Uterus (tissue), 4 donors: ENCODE results near the gene SPNS2. TPM values are rescaled to one million over a fixed set of nuclear protein-coding genes. Genes with fewer than 3 reads are reported as not detected.

ENCODE experiments used
- DNase-seq, 2 donors: peaks; one replicate each; pipeline ENCODE4 v3.0.0-alpha.2; 2019 to 2020
- H3K27ac ChIP-seq, 2 donors: fragments of 200-600 bp; sonication (generic); 1 replicate in 1 of 2; 2 replicates in 1 of 2; pipeline ENCODE4 v1.5.1; 2016 to 2018
- H3K27me3 ChIP-seq, 2 donors: fragments of 200-600 bp; sonication (generic); one replicate each; pipeline ENCODE4 v1.5.1; 2018 to 2019; ENCODE audit warnings: control low read depth in 1 of 2
- H3K36me3 ChIP-seq, 2 donors: fragments of 200-600 bp; sonication (generic); one replicate each; pipeline ENCODE4 v1.5.1; 2019; ENCODE audit warnings: control low read depth in 1 of 2
- H3K4me1 ChIP-seq, 2 donors: fragments of 200-600 bp; sonication (generic); one replicate each; pipeline ENCODE4 v1.5.1; 2018 to 2019; ENCODE audit warnings: control low read depth in 1 of 2
- H3K4me3 ChIP-seq, 2 donors: fragments of 200-600 bp; sonication (generic); 1 replicate in 1 of 2; 2 replicates in 1 of 2; pipeline ENCODE4 v1.5.1; 2018 to 2019; ENCODE audit warnings: mild to moderate bottlenecking in 1 of 2
- H3K9me3 ChIP-seq, 2 donors: fragments of 200-600 bp; sonication (generic); one replicate each; pipeline ENCODE4 v1.5.1; 2019; ENCODE audit warnings: control low read depth in 1 of 2
- POLR2A ChIP-seq, 2 donors: fragments of 450-650 bp; IDR thresholded peaks; one replicate each; pipeline ENCODE4 v1.6.1; 2016; ENCODE audit warnings: antibody characterized with exemption in 2 of 2, mild to moderate bottlenecking in 1 of 2, moderate library complexity in 1 of 2
- intact Hi-C: fragments of 100-400 bp; cut with DNase I; formaldehyde crosslinking; loops from one replicate; pipeline ENCODE4 v1.15.1; 2023; ENCODE audit warnings: low total_unique reads
- total RNA-seq, 4 donors: library from RNA; depleted of rRNA in 3 of 4; stranded (reverse); fragments of >200 nt in 3 of 4; gene quantifications; one replicate each; pipeline versions ENCODE4 v1.1.0 to v1.2.4, GENCODE V29; 2014 to 2023
- TF ChIP-seq, protein P1 (sequence below), 4 experiments: fragments of 200-600 bp in 2 of 4; fragments of 450-650 bp in 2 of 4; sonication (generic) in 2 of 4; IDR thresholded peaks; one replicate each; pipeline ENCODE4 v1.5.1; 2016 to 2019; ENCODE audit warnings: antibody characterized with exemption in 4 of 4, mild to moderate bottlenecking in 2 of 4, moderate library complexity in 1 of 4
- donor health status: DM: yes; HTN: yes; CAD: no.

The SPNS2 gene
- total RNA-seq, 4 donors from 2014 or later: 3.8 to 40.5 (median 13.6) TPM

DNA sequence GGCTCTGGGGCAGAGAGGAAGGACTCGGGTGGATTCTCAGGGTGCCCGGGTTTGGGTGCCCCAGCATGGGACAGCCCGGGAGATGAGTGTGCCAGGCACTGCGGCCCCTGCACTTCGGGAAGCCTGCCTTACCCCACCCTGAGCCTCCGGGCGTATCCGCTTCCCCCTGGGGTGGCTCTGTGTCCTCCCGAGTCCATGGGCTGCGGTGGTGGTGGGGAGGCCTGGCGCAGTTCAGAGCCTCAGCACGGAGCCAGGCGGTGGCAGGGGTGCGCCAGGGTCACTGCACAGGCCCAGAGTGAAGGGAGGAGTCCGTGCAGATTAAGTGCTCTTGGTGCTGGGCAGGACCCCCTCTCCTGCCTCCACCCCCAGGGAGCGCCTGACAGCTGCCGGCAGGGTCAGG is 35.8 kb downstream of the SPNS2 start:
- Histone ChIP-seq H3K36me3 (no peaks in the 10 kb centered on the region), H3K4me1 (peaks cover 0 to 13% of the 10 kb centered on the region in 2 donors), H3K4me3 (no peak overlapping the region), H3K27me3 (no peaks in the 10 kb centered on the region), H3K27ac (peak overlapping the region in 1 of 2 donors; percentile 17), H3K9me3 (no peaks in the 10 kb centered on the region)
- DNase-seq: no peak
- intact Hi-C loops: no loop called here
- TF ChIP-seq POLR2A (IDR thresholded peaks at IDR 0.05): no peak
- TF ChIP-seq, protein P1, sequence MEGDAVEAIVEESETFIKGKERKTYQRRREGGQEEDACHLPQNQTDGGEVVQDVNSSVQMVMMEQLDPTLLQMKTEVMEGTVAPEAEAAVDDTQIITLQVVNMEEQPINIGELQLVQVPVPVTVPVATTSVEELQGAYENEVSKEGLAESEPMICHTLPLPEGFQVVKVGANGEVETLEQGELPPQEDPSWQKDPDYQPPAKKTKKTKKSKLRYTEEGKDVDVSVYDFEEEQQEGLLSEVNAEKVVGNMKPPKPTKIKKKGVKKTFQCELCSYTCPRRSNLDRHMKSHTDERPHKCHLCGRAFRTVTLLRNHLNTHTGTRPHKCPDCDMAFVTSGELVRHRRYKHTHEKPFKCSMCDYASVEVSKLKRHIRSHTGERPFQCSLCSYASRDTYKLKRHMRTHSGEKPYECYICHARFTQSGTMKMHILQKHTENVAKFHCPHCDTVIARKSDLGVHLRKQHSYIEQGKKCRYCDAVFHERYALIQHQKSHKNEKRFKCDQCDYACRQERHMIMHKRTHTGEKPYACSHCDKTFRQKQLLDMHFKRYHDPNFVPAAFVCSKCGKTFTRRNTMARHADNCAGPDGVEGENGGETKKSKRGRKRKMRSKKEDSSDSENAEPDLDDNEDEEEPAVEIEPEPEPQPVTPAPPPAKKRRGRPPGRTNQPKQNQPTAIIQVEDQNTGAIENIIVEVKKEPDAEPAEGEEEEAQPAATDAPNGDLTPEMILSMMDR (IDR thresholded peaks at IDR 0.05): no peak

DNA sequence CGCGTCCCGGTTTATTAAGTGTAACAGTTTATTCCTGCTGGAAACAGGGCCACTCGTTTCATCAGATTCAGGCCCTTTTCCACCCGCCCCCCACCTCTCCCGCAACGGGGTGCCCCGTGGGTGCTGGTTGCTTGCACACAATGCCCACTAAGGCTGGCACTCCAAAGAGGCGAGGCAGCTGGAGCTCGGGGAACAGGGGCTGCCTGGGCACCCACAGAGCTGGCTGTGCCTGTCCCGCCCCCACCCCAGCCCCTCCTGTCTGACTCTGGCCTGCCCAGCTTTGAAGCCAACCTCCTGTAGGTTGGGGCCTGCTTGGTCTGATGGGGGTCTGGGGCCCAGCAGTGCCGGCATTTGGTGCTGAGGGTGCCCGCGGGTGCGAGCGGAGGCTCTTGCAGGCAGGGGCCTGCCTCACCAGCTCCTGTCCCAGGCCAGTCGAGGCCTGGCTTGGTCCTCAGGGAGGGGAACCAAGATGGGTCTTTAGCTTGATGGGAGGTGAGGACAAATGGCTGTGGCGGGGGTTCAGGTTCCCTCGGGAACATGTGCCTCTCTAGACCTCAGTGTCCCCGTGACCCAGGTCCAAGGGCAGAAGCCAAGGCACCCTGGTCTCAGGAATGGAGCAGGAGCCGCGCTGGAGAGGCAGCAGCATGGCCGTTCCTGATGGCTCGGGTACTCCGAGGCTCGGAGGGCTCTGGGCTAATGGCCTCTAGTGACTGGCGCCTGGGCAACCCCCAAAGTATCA is 36.4 kb downstream of the SPNS2 start:
- TF ChIP-seq, protein P1 (IDR thresholded peaks at IDR 0.05): no peak
- TF ChIP-seq POLR2A (IDR thresholded peaks at IDR 0.05): no peak
- Histone ChIP-seq H3K27me3 (no peaks in the 10 kb centered on the region), H3K9me3 (no peaks in the 10 kb centered on the region), H3K4me1 (peaks cover 0 to 13% of the 10 kb centered on the region in 2 donors), H3K4me3 (no peak overlapping the region), H3K27ac (no peak overlapping the region), H3K36me3 (no peaks in the 10 kb centered on the region)
- intact Hi-C loops: no loop called here
- DNase-seq: no peak

DNA sequence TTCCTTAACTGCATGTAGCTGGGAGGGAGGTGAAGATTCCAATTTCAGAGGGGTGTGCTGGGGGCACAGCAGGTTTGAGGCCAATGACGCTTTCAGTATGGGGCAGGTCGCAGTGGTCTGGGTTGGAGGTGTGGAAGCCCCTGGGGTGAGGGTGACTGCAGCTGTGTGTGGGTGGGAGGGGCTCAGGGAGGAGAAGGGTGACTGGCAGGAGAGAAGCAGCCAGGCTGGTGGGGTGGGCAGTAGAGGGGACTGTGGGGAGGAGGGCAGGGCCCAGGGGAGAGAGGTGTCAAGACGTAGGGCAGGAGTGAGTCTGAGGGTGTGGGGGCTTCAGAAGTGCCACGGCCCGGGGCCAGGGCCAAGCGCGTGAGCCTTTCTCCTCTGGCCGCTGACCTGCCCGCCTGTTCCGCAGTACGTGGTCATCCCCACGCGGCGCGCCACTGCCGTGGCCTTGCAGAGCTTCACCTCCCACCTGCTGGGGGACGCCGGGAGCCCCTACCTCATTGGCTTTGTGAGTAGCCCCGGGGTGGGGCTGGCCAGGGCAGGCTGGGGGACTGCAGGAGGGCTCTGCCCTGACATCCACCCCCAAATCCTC is 37.1 kb downstream of the SPNS2 start:
- H3K4me1 ChIP-seq: peaks cover 0 to 13% of the 10 kb centered on the region in 2 donors
- TF ChIP-seq POLR2A (IDR thresholded peaks at IDR 0.05): no peak
- TF ChIP-seq, protein P1 (IDR thresholded peaks at IDR 0.05): no peak
- peak overlapping the region in 1 of 2 donors; percentile 16 for H3K4me3 ChIP-seq
- peak overlapping the region in 1 of 2 donors; percentile 52 for H3K27ac ChIP-seq
- DNase-seq: no peak
- H3K27me3 ChIP-seq: no peaks in the 10 kb centered on the region
- no peaks in the 10 kb centered on the region for H3K9me3 ChIP-seq
- no peaks in the 10 kb centered on the region for H3K36me3 ChIP-seq
- intact Hi-C loops: no loop called here

DNA sequence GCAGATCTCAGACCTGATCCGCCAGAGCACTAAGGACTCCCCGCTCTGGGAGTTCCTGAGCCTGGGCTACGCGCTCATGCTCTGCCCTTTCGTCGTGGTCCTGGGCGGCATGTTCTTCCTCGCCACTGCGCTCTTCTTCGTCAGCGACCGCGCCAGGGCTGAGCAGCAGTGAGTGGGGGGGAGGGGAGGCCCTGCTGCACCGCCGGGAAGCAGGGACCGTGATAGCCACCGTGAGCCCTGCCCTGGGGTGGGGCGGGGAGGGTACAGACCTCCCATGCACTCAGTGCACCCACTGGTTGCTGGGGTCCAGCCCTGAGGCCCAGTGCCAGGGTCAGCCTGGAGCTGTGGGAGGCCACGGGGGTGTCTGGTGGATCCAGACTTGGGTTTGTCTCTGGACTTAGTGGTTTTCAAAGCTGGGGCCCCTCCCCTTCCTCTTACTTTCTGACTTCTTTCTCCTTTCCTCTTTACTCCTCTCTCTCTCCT is 37.6 kb downstream of the SPNS2 start:
- DNase-seq: peak in 1 of 2 donors; percentile 39
- Histone ChIP-seq H3K27ac (peak overlapping the region; percentile 39 to 52), H3K27me3 (no peaks in the 10 kb centered on the region), H3K9me3 (no peaks in the 10 kb centered on the region), H3K36me3 (no peaks in the 10 kb centered on the region), H3K4me3 (peak overlapping the region in 1 of 2 donors; percentile 16), H3K4me1 (peaks cover 0 to 13% of the 10 kb centered on the region in 2 donors)
- intact Hi-C loops: no loop called here
- TF ChIP-seq, protein P1 (IDR thresholded peaks at IDR 0.05): no peak
- no peak for TF ChIP-seq POLR2A (IDR thresholded peaks at IDR 0.05)
